HUES48 (cell line): ENCODE data around the gene IL18R1.

Experiments used
- H3K27ac ChIP-seq: one replicate; pipeline ENCODE4 v1.7.0; 2013; ENCODE audit warnings: low read depth, low read length, inconsistent platforms
- H3K27me3 ChIP-seq: 2 replicates; pipeline ENCODE4 v1.6.1; 2013; ENCODE audit warnings: mild to moderate bottlenecking, low read length; ENCODE audit not compliant: control insufficient read depth, insufficient read depth
- H3K36me3 ChIP-seq: 2 replicates; pipeline ENCODE4 v1.6.1; 2013; ENCODE audit warnings: low read length; ENCODE audit not compliant: control insufficient read depth, insufficient read depth
- H3K4me1 ChIP-seq: 2 replicates; pipeline ENCODE4 v1.6.1; 2013; ENCODE audit warnings: mild to moderate bottlenecking, low read length; ENCODE audit not compliant: control insufficient read depth, insufficient read depth
- H3K4me3 ChIP-seq: 2 replicates; pipeline ENCODE4 v1.5.1; 2013; ENCODE audit warnings: mild to moderate bottlenecking, low read depth, low read length
- H3K9ac ChIP-seq: 2 replicates; pipeline ENCODE4 v1.6.1; 2013; ENCODE audit warnings: mild to moderate bottlenecking, low read depth, low read length, moderate library complexity
- H3K9me3 ChIP-seq: 2 replicates; pipeline ENCODE4 v1.6.1; 2013; ENCODE audit warnings: low read length; ENCODE audit not compliant: control insufficient read depth, insufficient read depth

The IL18R1 gene

DNA sequence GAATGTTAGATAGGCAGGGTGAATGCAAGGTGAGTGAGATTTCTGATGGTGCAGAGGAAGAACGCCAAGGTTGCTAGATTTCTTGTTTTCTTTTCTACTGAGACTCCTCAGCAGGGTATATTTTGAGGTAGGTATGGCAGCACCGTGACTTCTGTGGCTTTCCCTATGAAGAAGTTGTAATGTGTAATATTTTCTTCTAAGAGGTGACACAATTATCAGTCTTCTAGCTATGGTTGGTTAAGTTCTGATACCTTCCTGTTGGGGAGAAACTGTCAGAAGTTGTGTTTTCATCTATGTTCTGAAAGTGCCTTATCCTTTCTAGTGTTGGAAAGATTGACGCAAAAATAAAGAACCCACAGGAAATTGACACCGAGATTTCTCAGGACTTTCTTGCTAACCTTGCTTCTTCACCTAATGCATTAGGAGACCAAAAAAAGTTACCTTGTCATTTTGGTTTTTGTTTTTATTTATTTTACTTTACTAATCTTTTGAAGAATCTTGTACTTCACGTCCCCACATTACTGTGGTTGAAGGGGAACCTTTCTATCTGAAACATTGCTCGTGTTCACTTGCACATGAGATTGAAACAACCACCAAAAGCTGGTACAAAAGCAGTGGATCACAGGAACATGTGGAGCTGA is 11.9 kb downstream of the IL18R1 start:
- Histone ChIP-seq H3K4me1 (no peaks in the 10 kb centered on the region), H3K27me3 (no peaks in the 10 kb centered on the region), H3K4me3 (no peak overlapping the region), H3K9me3 (peaks cover 27% of the 10 kb centered on the region), H3K36me3 (no peaks in the 10 kb centered on the region), H3K9ac (no peak overlapping the region), H3K27ac (no peak overlapping the region)

DNA sequence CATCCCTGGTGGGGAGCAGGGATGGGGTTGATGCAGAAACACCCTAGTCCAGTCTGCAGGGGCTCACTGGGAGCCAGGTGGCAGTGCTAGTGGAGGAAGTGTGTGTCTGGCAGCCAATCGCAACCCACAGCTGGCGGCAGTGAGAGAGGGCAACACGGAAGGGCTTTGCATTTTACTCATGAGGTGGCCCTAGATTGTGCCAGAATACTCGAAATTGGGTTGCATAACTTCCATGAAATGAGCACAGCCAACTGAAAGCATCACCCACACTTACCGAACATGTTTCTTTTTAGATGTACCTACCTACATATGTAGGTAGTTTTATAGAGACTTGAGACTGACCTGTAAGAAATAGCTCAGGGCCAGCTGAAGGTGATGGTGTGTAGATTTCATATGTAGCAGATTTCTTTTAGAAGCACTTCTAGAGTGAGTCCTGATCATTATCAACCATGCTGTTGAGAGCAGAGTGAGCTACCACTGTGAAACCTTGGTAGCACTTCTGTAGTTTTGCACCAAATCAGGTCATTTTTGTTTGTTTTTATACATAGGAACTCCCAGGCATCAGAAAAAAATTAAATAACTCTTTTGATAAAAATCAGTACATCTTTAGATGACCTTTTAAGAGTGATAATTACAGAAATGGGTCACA is 13.0 kb downstream of the IL18R1 start:
- H3K4me3 ChIP-seq: no peak overlapping the region
- H3K36me3 ChIP-seq: no peaks in the 10 kb centered on the region
- H3K27ac ChIP-seq: no peak overlapping the region
- H3K9me3 ChIP-seq: peaks cover 29% of the 10 kb centered on the region
- H3K4me1 ChIP-seq: no peaks in the 10 kb centered on the region
- H3K27me3 ChIP-seq: no peaks in the 10 kb centered on the region
- H3K9ac ChIP-seq: no peak overlapping the region

DNA sequence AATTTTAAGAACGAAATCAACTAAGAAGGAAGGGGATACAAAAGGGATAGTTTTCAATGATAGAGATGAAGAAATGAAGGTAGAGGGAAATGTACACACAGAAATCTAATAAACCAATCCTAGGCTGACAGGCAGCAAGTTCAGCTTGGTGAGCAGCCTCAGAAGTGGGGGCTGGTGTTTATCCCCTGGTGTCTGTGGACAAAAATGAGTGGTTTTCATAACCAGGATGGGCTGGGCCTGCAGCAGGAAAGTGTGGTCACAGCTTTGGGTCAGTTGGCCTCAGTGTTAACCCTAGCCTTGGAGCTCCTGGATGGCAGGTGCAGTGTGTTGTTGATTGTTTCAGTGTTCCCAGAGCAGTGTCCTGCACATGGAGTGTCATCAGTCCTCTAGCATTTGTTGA is 14.3 kb downstream of the IL18R1 start:
- H3K27me3 ChIP-seq: no peaks in the 10 kb centered on the region
- H3K9ac ChIP-seq: no peak overlapping the region
- no peak overlapping the region for H3K27ac ChIP-seq
- no peaks in the 10 kb centered on the region for H3K4me1 ChIP-seq
- H3K4me3 ChIP-seq: no peak overlapping the region
- no peaks in the 10 kb centered on the region for H3K36me3 ChIP-seq
- H3K9me3 ChIP-seq: peaks cover 31% of the 10 kb centered on the region

DNA sequence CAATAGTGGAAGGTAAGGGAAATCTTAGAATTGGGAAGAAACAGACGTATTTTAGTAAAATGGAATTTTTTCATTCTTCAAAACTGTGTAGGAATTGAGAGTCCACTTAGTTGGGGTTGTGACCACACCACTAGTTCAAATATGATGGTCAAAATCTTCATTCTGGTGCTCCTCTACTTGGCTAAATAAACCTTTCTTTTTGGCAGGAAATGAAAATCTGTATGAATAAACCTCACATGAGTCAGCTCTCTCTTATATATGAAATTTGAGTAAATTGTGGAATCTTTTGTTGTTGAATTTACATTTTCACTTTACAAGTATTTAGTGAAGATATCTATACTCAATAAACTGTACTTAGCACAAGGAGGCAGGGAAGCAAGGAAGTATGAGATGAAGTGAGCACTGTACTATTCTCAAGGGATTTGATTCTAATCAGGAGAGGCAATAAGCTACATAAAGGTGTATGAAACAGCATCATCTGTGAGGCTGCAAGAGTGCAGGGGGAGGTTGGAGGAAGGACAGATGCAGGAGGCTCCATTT is 20.5 kb downstream of the IL18R1 start:
- H3K9ac ChIP-seq: no peak overlapping the region
- no peak overlapping the region for H3K4me3 ChIP-seq
- no peaks in the 10 kb centered on the region for H3K27me3 ChIP-seq
- no peak overlapping the region for H3K27ac ChIP-seq
- H3K4me1 ChIP-seq: no peaks in the 10 kb centered on the region
- no peaks in the 10 kb centered on the region for H3K36me3 ChIP-seq
- H3K9me3 ChIP-seq: peaks cover 12% of the 10 kb centered on the region

DNA sequence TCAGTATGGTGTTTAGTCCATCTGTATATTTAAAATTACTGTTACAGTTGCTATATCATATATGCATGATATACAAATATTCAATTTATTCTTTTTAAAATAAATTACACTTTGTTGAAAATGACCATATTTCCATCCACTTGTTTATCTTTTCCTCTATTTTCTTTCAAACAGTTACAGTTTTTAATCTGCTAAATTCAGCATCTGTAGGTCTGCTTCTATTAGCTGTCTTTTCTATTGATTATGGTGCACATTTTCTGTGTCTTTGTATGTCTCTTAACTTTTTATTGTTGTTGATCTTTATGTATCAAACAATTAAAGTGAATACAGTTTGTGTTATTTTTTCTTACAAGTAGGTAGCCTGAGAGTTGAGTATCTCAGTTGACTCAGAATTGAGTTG is 28.1 kb downstream of the IL18R1 start:
- Histone ChIP-seq H3K4me3 (no peak overlapping the region), H3K27ac (no peak overlapping the region), H3K36me3 (no peaks in the 10 kb centered on the region), H3K27me3 (no peaks in the 10 kb centered on the region), H3K9ac (no peak overlapping the region), H3K9me3 (peaks cover 34% of the 10 kb centered on the region), H3K4me1 (no peaks in the 10 kb centered on the region)

DNA sequence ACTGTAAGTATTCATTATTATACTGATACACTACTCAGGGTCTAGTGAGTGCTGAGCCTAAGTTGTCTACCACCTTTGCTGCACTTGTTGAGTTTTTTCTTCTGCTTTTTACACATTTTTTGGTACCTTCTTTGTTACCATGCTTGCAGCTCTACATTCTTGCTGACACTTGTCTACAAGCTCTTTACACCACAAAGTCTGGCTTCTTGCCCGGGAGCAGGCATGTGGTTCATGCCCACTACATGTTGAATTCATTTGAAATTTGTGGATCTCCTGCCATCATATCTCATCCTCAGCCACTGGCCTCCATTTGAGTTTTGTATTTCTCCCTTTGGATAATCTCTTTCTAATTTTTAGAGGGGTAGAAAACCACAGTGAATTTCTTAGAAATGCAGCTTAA is 29.9 kb downstream of the IL18R1 start:
- Histone ChIP-seq H3K9me3 (peaks cover 33% of the 10 kb centered on the region), H3K27ac (no peak overlapping the region), H3K4me3 (no peak overlapping the region), H3K27me3 (no peaks in the 10 kb centered on the region), H3K9ac (no peak overlapping the region), H3K4me1 (no peaks in the 10 kb centered on the region), H3K36me3 (no peaks in the 10 kb centered on the region)

DNA sequence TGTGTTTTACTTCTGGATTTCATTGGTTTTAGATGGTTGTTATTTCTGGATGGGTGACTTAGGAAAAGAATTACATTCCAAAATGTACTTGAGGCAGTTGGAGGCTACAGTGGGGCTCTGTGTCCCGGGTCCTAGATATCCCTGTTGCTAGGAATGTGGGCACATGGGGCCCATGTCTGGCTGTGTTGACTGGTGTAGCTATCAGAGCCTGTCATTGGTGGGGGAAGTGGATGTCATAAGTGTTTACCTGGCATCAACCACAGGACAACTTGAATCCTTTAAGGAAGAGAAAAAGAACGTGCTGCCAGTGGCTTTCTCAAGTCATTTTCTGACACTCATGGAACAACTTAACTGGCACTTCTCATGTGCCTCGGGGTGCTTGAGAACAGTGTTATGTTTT is 30.4 kb downstream of the IL18R1 start:
- no peak overlapping the region for H3K4me3 ChIP-seq
- H3K27me3 ChIP-seq: no peaks in the 10 kb centered on the region
- H3K9ac ChIP-seq: no peak overlapping the region
- no peaks in the 10 kb centered on the region for H3K36me3 ChIP-seq
- H3K4me1 ChIP-seq: no peaks in the 10 kb centered on the region
- H3K27ac ChIP-seq: no peak overlapping the region
- peaks cover 33% of the 10 kb centered on the region for H3K9me3 ChIP-seq

DNA sequence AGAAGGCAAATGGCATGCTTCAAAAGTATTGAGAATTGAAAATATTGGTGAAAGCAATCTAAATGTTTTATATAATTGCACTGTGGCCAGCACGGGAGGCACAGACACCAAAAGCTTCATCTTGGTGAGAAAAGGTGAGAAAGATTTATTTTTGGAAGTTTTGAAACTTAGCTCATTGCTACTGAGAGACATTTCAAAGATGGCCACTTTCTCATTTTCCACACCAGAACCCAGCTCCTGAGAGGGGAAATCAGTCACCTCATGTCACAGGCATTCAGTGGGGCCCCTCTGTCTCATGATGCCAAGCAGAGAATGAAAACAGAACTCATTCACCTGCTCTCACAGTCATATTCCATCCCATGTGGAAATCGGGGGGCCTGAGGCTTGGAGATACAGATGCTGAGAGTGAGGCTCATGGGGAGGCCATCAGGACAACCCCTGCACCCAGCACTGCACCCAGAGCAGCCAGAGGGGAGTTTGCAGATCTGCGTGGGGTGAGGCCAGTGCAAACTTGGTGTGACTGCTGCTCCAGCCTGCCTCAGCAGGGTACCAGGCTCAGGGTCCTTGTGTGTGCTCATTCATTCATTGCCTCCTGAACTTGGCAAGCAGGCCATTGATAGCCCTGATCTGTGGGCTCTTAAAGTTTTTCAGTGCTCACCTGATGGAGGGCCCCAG is 31.4 kb downstream of the IL18R1 start:
- Histone ChIP-seq H3K27me3 (no peaks in the 10 kb centered on the region), H3K9me3 (peaks cover 30% of the 10 kb centered on the region), H3K9ac (no peak overlapping the region), H3K4me3 (no peak overlapping the region), H3K36me3 (no peaks in the 10 kb centered on the region), H3K27ac (no peak overlapping the region), H3K4me1 (no peaks in the 10 kb centered on the region)

DNA sequence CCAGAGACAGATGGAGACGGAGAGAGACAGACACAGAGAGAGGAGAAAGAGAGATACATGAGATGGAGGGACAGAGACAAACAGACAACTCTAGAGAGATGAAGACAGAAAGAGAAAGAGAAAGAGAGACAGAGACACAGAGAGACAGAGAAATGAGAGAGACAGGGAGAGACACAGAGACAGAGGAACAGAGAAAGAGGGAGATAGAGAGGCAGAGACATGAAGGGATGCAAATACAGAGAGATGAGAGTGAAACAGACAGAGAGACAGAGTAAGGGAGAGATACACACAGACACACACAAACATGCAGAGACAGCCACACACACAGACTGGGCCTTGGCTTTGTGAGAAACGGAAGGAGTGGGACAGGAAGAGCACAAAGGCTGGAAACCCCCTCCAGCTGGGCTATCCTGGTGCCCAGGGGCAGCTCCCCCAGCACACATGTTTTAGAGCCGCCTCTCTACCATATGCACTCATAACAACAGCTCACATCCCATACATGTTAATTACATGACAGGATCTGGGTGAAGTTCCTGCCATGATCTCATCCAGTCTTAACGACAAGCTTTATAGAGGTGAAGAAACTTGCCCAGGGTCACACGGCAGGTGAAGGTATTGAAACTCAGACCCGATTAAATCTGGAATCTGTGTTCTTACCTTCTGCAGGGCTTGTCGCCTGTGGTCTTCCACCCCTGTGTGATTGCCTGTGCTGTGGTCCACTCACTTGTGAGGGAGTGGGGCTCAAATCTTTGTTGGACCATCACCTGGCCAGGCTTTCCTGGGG is 32.4 kb downstream of the IL18R1 start:
- no peak overlapping the region for H3K9ac ChIP-seq
- no peaks in the 10 kb centered on the region for H3K27me3 ChIP-seq
- H3K27ac ChIP-seq: no peak overlapping the region
- no peaks in the 10 kb centered on the region for H3K4me1 ChIP-seq
- no peaks in the 10 kb centered on the region for H3K36me3 ChIP-seq
- no peak overlapping the region for H3K4me3 ChIP-seq
- H3K9me3 ChIP-seq: peaks cover 22% of the 10 kb centered on the region

DNA sequence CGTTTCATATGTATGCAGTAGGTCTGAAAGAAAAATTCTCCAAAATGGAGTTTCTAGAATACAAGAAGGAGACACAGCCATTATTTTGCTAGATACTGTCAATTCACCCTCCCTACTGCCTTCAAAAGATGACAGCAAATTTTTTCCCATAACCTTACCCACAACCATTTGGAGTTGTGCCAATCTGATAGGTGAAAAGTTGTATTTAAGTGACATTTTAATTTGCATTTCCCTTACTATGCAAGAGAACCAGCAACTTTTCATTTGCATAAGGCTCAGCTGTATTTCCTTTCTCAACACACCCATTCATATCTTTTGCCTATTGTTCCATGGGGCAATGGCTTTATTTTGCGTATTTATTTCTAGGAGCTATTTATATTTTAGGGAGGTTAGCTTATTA is 36.0 kb downstream of the IL18R1 start:
- no peak overlapping the region for H3K9ac ChIP-seq
- no peaks in the 10 kb centered on the region for H3K9me3 ChIP-seq
- no peak overlapping the region for H3K4me3 ChIP-seq
- no peak overlapping the region for H3K27ac ChIP-seq
- no peaks in the 10 kb centered on the region for H3K4me1 ChIP-seq
- no peaks in the 10 kb centered on the region for H3K36me3 ChIP-seq
- no peaks in the 10 kb centered on the region for H3K27me3 ChIP-seq
